Stimulated activated naive CD4-positive, alpha-beta T cell treated with Interleukin-2 at 50 U/mL for 16 hours (primary cell): Measurements from ENCODE around the gene TMEM170A.

Source experiments
- DNase-seq: peaks from one replicate; lab custom pipeline; 2025; lab: John Stamatoyannopoulos, UW

Gene TMEM170A

DNA sequence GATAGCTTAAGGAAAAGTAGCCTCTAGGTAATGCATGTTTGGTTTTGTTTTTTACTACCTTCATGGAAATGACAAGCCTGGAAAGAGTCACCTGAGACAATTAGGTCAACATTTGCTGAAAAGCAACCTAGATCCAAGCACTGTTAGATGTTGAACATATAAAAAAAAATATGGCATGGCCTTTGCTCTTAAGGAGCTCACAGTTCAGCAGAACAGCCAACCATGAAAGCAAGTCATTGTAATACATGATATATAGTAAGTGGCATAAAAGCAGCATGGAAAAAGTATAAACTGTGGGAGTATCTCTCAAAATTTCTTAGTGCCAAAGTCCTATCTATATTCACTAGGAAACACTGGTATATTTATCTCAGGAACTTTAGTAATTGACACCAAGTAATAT, 62.8 kb downstream of the TMEM170A start:
- no peak for DNase-seq

DNA sequence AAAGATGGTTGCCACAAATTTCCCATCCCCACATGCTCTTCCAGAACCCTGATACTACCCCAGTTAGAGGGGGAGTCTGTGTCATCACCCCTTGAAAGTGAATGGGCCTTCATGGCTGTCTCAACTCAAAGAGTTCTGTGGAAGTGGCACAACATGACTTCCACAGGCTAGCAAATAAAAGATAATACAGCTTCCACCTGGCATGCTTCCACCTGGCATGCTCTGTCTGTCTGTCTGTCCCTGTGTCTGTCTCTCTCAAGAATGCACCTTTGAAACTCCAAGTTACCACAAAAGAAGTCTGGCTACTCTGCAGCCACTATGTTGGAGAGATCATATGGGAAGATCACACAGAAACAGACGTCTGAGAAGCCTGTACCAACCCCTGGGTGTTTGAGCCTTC, 66.2 kb downstream of the TMEM170A start:
- DNase-seq: no peak

DNA sequence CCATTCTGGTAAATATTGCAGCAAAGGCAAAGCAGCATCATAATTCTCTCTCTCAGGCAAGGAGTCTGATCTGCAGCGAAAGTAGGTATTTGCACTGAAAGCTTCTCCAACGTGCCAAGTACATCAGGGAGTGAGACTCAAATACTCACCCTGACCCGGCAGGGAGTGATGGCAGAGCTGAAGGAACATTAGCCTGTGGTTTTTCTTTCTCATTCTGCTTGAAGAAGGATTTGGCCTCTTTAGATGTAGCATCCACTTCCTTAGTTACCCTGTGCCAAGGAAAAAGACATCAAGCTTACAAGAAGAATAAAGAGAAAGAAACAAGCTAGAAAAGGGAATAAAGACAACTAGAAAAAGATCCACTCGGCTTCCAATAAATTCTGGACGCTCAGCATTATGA, 69.5 kb downstream of the TMEM170A start:
- no peak for DNase-seq
